ENCODE data around the gene LHB.
"Not testable (repeated sequence)": the region's sequence is repeated elsewhere in the genome, so short reads cannot be mapped to it uniquely, and the experiment has no call there.

LHB gene

DNA sequence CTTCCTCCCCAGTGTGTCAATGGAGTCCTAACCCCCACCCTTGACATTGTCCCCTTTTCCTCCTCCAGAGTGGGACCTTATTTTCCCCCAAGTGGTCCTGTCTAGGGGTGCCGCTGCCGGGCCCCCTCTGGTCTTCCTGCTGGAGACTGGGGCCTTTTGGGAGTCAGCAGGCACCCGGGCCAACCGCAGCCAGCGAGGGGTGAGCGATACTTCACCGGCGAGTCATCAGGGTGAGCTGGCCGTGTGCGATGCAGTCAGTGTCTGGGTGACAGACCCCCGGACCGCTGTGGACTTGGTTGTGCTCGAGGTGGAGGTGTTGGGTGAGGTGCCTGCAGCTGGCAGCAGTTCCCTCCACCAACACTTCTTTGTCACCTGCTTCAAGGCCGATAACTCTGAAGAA lies 12.9 kb upstream of the LHB start:
- not testable (repeated sequence) for H3K27ac ChIP-seq (ENCODE audit: low read depth, low read length); H3K27me3 ChIP-seq (ENCODE audit: control insufficient read depth, insufficient read depth, low read length); H3K4me1 ChIP-seq (ENCODE audit: control insufficient read depth, insufficient read depth, low read length); H3K36me3 ChIP-seq (ENCODE audit: control insufficient read depth, insufficient read depth, low read length); H3K4me3 ChIP-seq (ENCODE audit: low read length); H3K9ac ChIP-seq (ENCODE audit: low read length)

DNA sequence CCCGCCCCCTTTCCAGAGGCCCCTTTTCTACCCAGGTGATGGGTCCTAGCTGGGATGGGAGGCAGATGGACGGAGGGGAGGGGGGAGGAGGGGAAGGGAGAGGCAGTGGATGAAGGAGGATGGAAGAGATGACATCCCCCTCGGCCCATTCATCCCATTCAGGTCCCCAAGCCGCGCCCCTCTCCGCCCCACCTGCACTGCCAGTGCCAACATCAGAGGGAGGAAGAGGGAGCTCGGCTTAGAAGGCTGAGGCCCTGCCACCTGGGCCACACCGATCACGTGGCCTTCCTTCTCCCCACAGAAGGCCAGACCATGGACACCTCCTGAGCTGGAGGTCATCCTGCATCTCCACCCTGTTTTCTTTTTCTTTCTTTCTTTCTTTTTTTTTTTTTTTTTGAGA lies 11.8 kb upstream of the LHB start:
- not testable (repeated sequence) for H3K36me3 ChIP-seq (ENCODE audit: control insufficient read depth, insufficient read depth, low read length); H3K4me1 ChIP-seq (ENCODE audit: control insufficient read depth, insufficient read depth, low read length); H3K27ac ChIP-seq (ENCODE audit: low read depth, low read length); H3K9ac ChIP-seq (ENCODE audit: low read length); H3K4me3 ChIP-seq (ENCODE audit: low read length); H3K27me3 ChIP-seq (ENCODE audit: control insufficient read depth, insufficient read depth, low read length)

DNA sequence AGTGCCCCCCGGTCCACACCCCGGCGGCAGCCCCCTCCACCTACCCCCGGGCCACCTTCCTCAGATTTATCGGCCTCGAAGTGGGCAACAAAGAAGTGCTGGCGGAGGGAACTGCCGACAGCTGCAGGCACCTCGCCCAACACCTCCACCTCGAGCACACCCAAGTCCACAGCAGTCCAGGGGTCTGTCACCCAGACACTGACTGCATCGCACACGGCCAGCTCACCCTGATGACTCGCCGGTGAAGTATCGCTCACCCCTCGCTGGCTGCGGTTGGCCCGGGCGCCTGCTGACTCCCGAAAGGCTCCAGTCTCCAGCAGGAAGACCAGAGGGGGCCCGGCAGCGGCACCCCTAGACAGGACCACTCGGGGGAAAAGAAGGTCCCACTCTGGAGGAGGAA lies 8.7 kb upstream of the LHB start:
- not testable (repeated sequence) for H3K9ac ChIP-seq (ENCODE audit: low read length); H3K4me3 ChIP-seq (ENCODE audit: low read length); H3K27ac ChIP-seq (ENCODE audit: low read depth, low read length); H3K27me3 ChIP-seq (ENCODE audit: control insufficient read depth, insufficient read depth, low read length); H3K4me1 ChIP-seq (ENCODE audit: control insufficient read depth, insufficient read depth, low read length); H3K36me3 ChIP-seq (ENCODE audit: control insufficient read depth, insufficient read depth, low read length)

DNA sequence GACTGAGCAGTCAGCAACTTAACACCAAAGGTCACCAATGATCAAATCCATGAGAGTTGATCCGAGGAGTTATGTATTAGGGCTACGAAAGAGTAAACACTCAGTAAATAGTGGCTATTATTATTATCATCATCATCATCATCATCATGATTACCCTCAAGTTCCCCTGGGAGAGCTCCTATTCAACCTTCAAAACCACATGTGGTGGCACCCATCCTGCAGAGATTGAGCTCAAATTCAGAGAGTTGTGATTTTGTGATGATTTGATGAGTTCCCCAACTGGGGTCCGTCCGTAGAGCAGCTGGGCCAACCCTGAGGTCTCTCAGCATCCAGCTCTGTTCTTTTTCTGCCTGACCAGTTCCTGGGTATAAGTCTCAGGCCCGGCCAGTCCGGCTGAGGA lies 8.2 kb upstream of the LHB start:
- H3K4me1 ChIP-seq (ENCODE audit: control insufficient read depth, insufficient read depth, low read length); H3K27me3 ChIP-seq (ENCODE audit: control insufficient read depth, insufficient read depth, low read length); H3K9ac ChIP-seq (ENCODE audit: low read length); H3K4me3 ChIP-seq (ENCODE audit: low read length); H3K27ac ChIP-seq (ENCODE audit: low read depth, low read length); H3K36me3 ChIP-seq (ENCODE audit: control insufficient read depth, insufficient read depth, low read length): not testable (repeated sequence)

DNA sequence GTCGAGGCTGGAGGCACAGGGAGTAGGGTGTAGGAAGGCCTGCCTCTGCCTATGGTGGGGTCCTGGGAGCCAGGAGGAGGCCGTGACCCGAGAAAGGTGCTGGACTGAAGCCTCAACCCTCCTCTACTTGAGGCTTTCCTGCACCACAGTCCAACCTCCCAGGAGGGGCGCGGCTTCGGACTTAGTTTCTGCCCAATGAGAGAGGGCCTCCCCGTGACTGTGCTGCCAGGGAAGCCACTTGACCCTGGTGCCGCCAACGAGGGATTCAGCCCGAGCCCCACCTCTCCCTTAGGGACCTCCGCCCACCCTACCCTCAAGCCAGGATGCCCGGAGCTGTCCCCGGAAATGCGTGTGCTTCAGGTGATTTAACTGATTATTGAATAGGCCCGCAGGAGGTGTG lies 7.3 kb upstream of the LHB start, which contains the start of gene CGB3:
Gene CGB3, minus strand, starts transcription at position 101 of the 400 bp plus-strand sequence. CDS start 362 bp downstream, outside the sequence.
- H3K36me3 ChIP-seq (ENCODE audit: control insufficient read depth, insufficient read depth, low read length): not testable (repeated sequence)

DNA sequence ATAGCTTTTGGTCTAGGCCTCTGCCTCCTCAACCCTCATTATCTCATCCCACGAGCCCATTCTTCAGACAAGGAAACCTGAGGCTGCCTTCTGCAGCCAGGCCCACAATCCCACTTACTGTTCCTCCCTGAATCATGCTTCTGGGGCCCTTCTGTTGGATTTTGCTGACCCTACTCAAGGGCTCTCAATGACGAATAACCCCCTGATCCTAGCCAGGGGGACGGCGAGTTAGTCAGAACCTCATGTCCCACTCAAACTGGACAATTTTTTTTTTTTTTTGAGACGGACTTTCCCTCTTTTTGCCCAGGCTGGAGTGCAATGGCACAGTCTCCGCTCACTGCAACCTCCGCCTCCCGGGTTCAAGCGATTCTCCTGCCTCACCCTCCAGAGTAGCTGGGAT lies 5.2 kb upstream of the LHB start:
- H3K27ac ChIP-seq (ENCODE audit: low read depth, low read length): no peak overlapping the region
- no peaks in the 10 kb centered on the region for H3K36me3 ChIP-seq (ENCODE audit: control insufficient read depth, insufficient read depth, low read length)
- H3K9ac ChIP-seq (ENCODE audit: low read length): no peak overlapping the region
- H3K27me3 ChIP-seq (ENCODE audit: control insufficient read depth, insufficient read depth, low read length): peaks cover 16% of the 10 kb centered on the region
- peaks cover 2% of the 10 kb centered on the region for H3K4me1 ChIP-seq (ENCODE audit: control insufficient read depth, insufficient read depth, low read length)
- H3K4me3 ChIP-seq (ENCODE audit: low read length): no peak overlapping the region

More for the DNA sequence above, 7.3 kb upstream of the LHB start, which contains the start of gene CGB3:
- H3K4me1 ChIP-seq (ENCODE audit: control insufficient read depth, insufficient read depth, low read length); H3K4me3 ChIP-seq (ENCODE audit: low read length); H3K9ac ChIP-seq (ENCODE audit: low read length); H3K27ac ChIP-seq (ENCODE audit: low read depth, low read length): not testable (repeated sequence)
- peaks cover 13% of the 10 kb centered on the region for H3K27me3 ChIP-seq (ENCODE audit: control insufficient read depth, insufficient read depth, low read length)

DNA sequence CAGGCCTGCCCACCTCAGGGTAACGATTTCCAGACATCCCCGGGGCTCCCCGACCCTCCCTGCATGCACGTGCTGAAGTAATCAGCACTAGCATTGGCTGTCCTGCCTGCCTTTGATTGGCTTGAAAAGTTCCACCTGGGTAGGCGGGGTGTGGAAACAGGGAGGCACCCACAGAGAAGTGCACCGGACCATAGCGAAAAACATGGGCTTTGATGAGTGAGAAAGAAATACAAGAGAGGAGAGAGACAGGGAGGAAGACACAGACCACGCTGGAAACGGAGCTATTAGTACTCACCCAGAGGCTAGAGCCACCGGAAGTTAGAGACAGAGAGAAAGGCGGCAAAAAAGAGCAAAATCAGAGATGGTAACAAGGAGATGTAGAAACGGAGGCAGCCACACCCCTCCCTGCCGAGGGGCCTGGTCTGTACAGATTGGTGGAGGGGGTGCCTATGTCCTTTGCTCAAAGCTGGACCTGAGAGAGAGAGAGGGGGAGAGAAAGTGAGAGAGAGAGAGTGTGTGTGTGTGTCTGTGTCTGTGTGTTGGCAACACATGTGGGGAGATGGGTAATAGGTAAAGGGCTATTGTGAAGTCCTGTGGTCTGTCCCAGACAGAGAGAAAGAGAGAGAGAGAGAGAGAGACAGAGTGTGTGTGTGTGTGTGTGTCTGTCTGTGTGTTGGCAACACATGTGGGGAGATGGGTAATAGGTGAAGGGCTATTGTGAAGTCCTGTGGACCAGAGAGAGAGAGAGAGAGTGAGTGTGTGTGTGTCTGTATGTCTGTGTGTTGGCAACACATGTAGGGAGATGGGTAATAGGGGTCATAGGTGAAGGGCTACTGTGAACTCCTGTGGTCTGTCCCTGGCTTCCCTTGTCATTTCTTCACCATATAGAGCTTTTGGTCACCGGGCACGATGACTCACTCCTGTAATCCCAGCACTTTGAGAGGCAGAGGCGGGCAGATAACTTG lies 4.3 kb upstream of the LHB start:
- Histone ChIP-seq H3K4me1 (ENCODE audit: control insufficient read depth, insufficient read depth, low read length) (peaks cover 2% of the 10 kb centered on the region), H3K27me3 (ENCODE audit: control insufficient read depth, insufficient read depth, low read length) (peaks cover 16% of the 10 kb centered on the region), H3K9ac (ENCODE audit: low read length) (no peak overlapping the region)

DNA sequence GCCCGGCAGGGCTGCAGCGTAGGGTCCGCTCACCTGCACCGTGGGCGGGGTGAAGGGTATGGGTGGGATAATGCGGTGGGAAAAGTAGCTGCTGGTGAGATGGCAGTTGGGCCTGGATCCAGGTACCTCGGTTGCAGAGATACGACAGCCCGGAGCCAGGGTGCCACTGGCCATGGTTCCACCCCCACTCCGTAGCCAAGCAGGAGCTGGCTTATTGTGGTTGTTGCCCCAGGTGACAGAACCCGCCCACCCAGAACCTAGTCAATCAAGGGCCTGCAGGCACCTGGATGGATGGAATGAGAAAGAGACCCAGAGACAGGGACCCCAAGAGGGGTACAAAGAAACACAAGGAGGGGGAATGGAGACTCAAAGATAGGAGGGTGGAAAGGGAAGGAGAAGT lies 3.5 kb upstream of the LHB start:
- Histone ChIP-seq H3K4me3 (ENCODE audit: low read length) (no peak overlapping the region), H3K4me1 (ENCODE audit: control insufficient read depth, insufficient read depth, low read length) (peaks cover 2% of the 10 kb centered on the region), H3K9ac (ENCODE audit: low read length) (no peak overlapping the region), H3K27ac (ENCODE audit: low read depth, low read length) (no peak overlapping the region), H3K27me3 (ENCODE audit: control insufficient read depth, insufficient read depth, low read length) (peaks cover 16% of the 10 kb centered on the region), H3K36me3 (ENCODE audit: control insufficient read depth, insufficient read depth, low read length) (peaks cover 3% of the 10 kb centered on the region)

More for the DNA sequence above, 4.3 kb upstream of the LHB start:
- Histone ChIP-seq H3K36me3 (ENCODE audit: control insufficient read depth, insufficient read depth, low read length) (no peaks in the 10 kb centered on the region), H3K27ac (ENCODE audit: low read depth, low read length) (no peak overlapping the region), H3K4me3 (ENCODE audit: low read length) (no peak overlapping the region)

DNA sequence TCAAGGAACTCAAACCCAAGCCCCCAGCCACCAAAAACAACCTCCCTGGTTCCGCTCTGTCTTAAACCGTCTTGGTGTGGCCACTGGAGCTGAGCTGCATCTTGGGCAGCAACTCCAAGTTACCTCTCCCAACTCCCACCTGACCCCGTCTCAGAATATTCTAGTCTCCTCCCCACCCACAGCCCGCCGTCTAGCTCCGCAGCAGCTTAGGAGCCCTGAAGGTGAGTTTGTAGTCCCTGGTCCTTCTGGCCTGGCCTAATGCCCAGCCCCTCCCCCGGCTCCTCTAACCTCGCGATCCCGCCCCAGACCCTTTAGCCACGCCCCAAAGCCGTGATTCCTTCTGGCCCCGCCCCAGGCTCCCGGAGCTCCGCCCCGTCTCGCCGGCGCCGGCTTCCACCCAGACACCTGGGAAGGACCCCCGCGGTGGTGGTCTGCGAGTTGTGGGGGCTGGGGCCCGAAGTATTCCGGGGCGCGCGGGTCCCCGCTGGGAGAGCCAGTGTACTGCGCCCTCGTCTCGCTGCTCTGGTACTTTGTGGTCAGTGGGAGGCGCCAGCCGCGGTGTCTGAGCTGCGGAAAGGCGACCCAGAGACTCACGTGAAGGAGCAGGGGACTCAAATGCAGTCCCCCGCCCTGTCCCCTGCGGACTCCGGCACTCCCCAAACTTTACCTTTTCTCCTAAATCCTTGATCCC lies 2.5 kb upstream of the LHB start:
- H3K9ac ChIP-seq (ENCODE audit: low read length): no peak overlapping the region

DNA sequence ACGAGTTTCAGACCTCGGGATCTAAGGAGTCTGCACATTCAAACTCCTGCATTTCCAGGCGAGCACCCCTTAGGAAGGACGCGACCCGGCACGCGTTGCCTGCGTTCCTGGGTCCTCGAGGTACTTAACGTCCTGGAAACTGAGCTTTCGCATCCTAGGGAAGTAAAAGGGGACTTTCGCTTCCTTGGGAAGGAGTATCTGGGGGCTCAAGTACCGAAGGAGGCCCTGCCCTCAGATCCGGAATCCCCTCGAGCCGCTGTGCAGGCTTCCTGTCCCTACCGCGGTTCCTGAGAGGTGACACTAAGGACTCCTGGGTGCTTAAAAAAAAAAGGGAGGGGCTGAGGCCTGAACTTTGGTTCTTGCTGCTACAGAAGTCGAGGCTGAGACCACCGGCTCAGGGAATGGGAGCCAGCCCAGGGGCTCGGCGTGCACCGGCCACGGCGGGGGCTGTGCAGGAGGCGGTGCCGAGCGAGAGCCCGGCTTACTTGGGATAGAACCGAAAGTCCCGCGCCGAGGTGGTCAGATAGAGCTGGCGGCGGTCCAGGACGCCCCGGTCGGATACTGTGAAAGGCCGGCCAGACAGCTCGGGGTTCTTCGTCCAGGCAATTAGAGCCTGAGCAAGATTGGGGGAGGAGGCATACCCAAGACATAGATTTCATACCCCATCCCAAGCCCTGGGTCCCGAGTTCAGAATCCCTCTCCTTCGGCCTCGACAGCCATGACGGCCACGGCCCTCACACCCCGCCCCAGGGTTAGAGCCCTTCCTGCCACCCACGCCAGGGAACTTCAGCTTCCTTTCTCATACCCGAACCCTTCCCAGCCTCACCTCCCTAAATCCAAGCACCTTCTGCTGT lies 1.7 kb upstream of the LHB start:
- not testable (repeated sequence) for H3K4me1 ChIP-seq (ENCODE audit: control insufficient read depth, insufficient read depth, low read length); H3K9ac ChIP-seq (ENCODE audit: low read length); H3K27ac ChIP-seq (ENCODE audit: low read depth, low read length)
- Histone ChIP-seq H3K27me3 (ENCODE audit: control insufficient read depth, insufficient read depth, low read length) (peaks cover 16% of the 10 kb centered on the region), H3K36me3 (ENCODE audit: control insufficient read depth, insufficient read depth, low read length) (peaks cover 13% of the 10 kb centered on the region), H3K4me3 (ENCODE audit: low read length) (peak overlapping the region; percentile 61)

More for the DNA sequence above, 2.5 kb upstream of the LHB start:
- Histone ChIP-seq H3K36me3 (ENCODE audit: control insufficient read depth, insufficient read depth, low read length) (peaks cover 10% of the 10 kb centered on the region), H3K4me3 (ENCODE audit: low read length) (peak overlapping the region; percentile 61), H3K27ac (ENCODE audit: low read depth, low read length) (no peak overlapping the region), H3K4me1 (ENCODE audit: control insufficient read depth, insufficient read depth, low read length) (peaks cover 2% of the 10 kb centered on the region), H3K27me3 (ENCODE audit: control insufficient read depth, insufficient read depth, low read length) (peaks cover 16% of the 10 kb centered on the region)

DNA sequence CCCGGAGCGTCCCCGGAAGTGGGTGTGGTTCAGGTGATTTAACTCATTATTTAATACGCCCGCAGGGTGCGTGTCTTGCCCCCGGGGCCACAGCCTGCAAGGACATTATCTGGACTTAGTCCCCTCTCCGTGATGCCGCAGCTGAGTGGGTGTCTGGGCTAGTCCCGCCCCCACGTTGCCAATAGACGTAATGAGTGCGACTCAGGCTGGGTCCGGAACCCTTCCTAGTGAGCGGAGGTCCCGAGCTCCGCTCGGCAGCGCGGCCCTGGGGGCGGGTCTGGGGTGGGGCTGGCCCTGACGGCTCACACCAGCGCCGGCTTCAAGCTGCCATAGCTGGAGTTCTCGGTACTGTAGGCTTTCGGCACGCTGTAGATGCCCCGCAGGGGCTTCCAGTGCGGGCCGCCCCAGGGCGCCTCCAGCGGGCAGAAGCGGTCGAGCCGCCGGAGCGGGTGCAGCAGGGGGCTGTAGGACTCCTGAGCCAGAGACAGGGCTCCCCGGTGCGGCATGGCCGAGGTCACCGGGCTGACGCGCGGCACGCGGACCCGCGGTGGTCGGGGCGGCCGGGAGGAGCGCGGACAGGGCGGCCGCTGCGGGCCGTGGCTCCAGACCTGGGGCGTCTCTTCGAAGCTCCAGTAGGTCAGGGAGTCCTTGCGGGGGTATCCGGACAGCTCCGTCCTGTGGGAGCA lies 918 bp upstream of the LHB start:
- H3K36me3 ChIP-seq (ENCODE audit: control insufficient read depth, insufficient read depth, low read length): peaks cover 13% of the 10 kb centered on the region
- H3K4me3 ChIP-seq (ENCODE audit: low read length): peak overlapping the region; percentile 61
- H3K4me1 ChIP-seq (ENCODE audit: control insufficient read depth, insufficient read depth, low read length): peaks cover 2% of the 10 kb centered on the region
- H3K9ac ChIP-seq (ENCODE audit: low read length): no peak overlapping the region
- no peak overlapping the region for H3K27ac ChIP-seq (ENCODE audit: low read depth, low read length)
- peaks cover 16% of the 10 kb centered on the region for H3K27me3 ChIP-seq (ENCODE audit: control insufficient read depth, insufficient read depth, low read length)
